ENCODE results near the gene ADTRP. TPM values are rescaled to one million over a fixed set of nuclear protein-coding genes. Genes with fewer than 3 reads are reported as not detected.

ADTRP gene
- total and polyA plus RNA-seq, 8 donors = 0.09 to 0.44 (median 0.24) TPM; not detected in 3

GRCh38 chr6:11810039-11810541 lies 31.5 kb upstream of the ADTRP start:
- Histone ChIP-seq H3K4me1 (peaks cover 8 to 18% (median 12%) of the 10 kb centered on the region in 3 donors), H3K36me3 (no peaks in the 10 kb centered on the region), H3K27me3 (no peaks in the 10 kb centered on the region), H3K27ac (peak overlapping the region in 2 of 4 donors; percentile 37 to 42), H3K4me3 (no peak overlapping the region), H3K9me3 (no peaks in the 10 kb centered on the region)
- WGBS, 2 donors = 7 to 8% methylated on average over 1 of the region's 1 CpG
- no peak for TF ChIP-seq CTCF (IDR thresholded peaks at IDR 0.05)
- intact Hi-C loops (cut with DNase I) = no loop called here
- no peak for FAIRE-seq
- peak; percentile 81 to 92 (median 90) for DNase-seq
- ATAC-seq = peak; percentile 93 to 96 (median 94)

GRCh38 chr6:11808054-11808453 lies 29.5 kb upstream of the ADTRP start:
- H3K4me3 ChIP-seq = no peak overlapping the region
- no peaks in the 10 kb centered on the region for H3K27me3 ChIP-seq
- no peaks in the 10 kb centered on the region for H3K9me3 ChIP-seq
- 84 to 90% methylated on average over 8 of the region's 8 CpGs for WGBS, 2 donors
- no peaks in the 10 kb centered on the region for H3K36me3 ChIP-seq
- no peak for DNase-seq
- H3K4me1 ChIP-seq = peaks cover 6 to 12% (median 9%) of the 10 kb centered on the region in 3 donors
- no peak overlapping the region for H3K27ac ChIP-seq
- no peak for TF ChIP-seq CTCF (IDR thresholded peaks at IDR 0.05)
- intact Hi-C loops (cut with DNase I) = no loop called here
- no peak for FAIRE-seq
- no peak for ATAC-seq

GRCh38 chr6:11806561-11807317 lies 28.1 kb upstream of the ADTRP start:
- H3K9me3 ChIP-seq = no peaks in the 10 kb centered on the region
- DNase-seq = no peak
- no peaks in the 10 kb centered on the region for H3K27me3 ChIP-seq
- ATAC-seq = peak in 1 of 4 donors; percentile 9
- 81 to 85% methylated on average over 15 of the region's 15 CpGs for WGBS, 2 donors
- H3K4me3 ChIP-seq = no peak overlapping the region
- intact Hi-C loops (cut with DNase I) = no loop called here
- no peak for FAIRE-seq
- H3K27ac ChIP-seq = no peak overlapping the region
- no peak for TF ChIP-seq CTCF (IDR thresholded peaks at IDR 0.05)
- H3K36me3 ChIP-seq = no peaks in the 10 kb centered on the region
- H3K4me1 ChIP-seq = peaks cover 6 to 12% (median 9%) of the 10 kb centered on the region in 3 donors

- 88 to 94% methylated on average over 13 of the region's 13 CpGs for WGBS, 2 donors
- H3K27me3 ChIP-seq = no peaks in the 10 kb centered on the region
- no peak for FAIRE-seq
- no peak overlapping the region for H3K4me3 ChIP-seq
- H3K9me3 ChIP-seq = no peaks in the 10 kb centered on the region
- H3K4me1 ChIP-seq = peaks cover 6 to 12% (median 9%) of the 10 kb centered on the region in 3 donors
- TF ChIP-seq CTCF (IDR thresholded peaks at IDR 0.05) = no peak
- intact Hi-C loops (cut with DNase I) = no loop called here
- no peak for ATAC-seq
- DNase-seq = no peak
- H3K36me3 ChIP-seq = no peaks in the 10 kb centered on the region
- no peak overlapping the region for H3K27ac ChIP-seq
Observed at GRCh38 chr6:11805259-11806053, 26.9 kb upstream of the ADTRP start.
